SK-N-SH (cell line): ENCODE data around the gene NT5DC3. TPM values are rescaled to one million over a fixed set of nuclear protein-coding genes. Genes with fewer than 3 reads are reported as not detected.
"Not testable (repeated sequence)": the region's sequence is repeated elsewhere in the genome, so short reads cannot be mapped to it uniquely, and the experiment has no call there.

Source experiments
- CTCF ChIA-PET: fragments of 300-600, 350-600 bp; formaldehyde crosslinking; extraction: SDS; loops from one replicate; lab custom pipeline; 2021; lab: Yijun Ruan, JAX
- POLR2A ChIA-PET: fragments of 350-600 bp; sonication (Branson Sonifier 250); formaldehyde crosslinking; extraction: SDS; loops from one replicate; lab custom pipeline; 2020; ENCODE audit warnings: antibody characterized with exemption, inconsistent platforms; lab: Yijun Ruan, JAX
- DNase-seq: peaks from one replicate; pipeline ENCODE4 v3.0.0; 2012
- H2AFZ ChIP-seq: fragments of 200-600 bp; sonication (generic); 2 replicates; pipeline ENCODE4 v1.8.1; 2016; ENCODE audit warnings: antibody characterized with exemption, mild to moderate bottlenecking, low read depth
- H3F3A ChIP-seq: fragments of 200-600 bp; sonication (generic); replicated peaks from 2 replicates; pipeline ENCODE3; 2016; ENCODE audit warnings: antibody characterized with exemption, mild to moderate bottlenecking; ENCODE audit not compliant: insufficient read depth
- H3K27ac ChIP-seq, 2 experiments: fragments of 200-500 bp in 1 of 2; fragments of 200-600 bp in 1 of 2; sonication (Bioruptor generic) in 1 of 2; sonication (generic), shearing (Covaris generic) in 1 of 2; 2 replicates each; pipeline versions ENCODE4 v1.5.1 to v1.6.1; 2014 to 2016; ENCODE audit warnings: low read depth in 2 of 2, inconsistent platforms in 1 of 2, low read length in 1 of 2, mild to moderate bottlenecking in 1 of 2, mixed read lengths in 1 of 2
- H3K27me3 ChIP-seq: fragments of 200-600 bp; sonication (generic), shearing (Covaris generic); 2 replicates; pipeline ENCODE4 v1.6.1; 2016; ENCODE audit warnings: mixed run types; ENCODE audit not compliant: insufficient read depth
- H3K36me3 ChIP-seq, 2 experiments: fragments of 200-500 bp in 1 of 2; fragments of 200-600 bp in 1 of 2; sonication (Bioruptor generic) in 1 of 2; sonication (generic) in 1 of 2; replicated peaks in 1 of 2; 2 replicates each; pipeline versions ENCODE3 to v1.5.1; 2014 to 2016; ENCODE audit warnings: low read length in 1 of 2, mild to moderate bottlenecking in 1 of 2; ENCODE audit not compliant: insufficient read depth in 2 of 2, control insufficient read depth in 1 of 2
- H3K4me1 ChIP-seq, 2 experiments: fragments of 200-500 bp in 1 of 2; fragments of 200-600 bp in 1 of 2; sonication (Bioruptor generic) in 1 of 2; sonication (generic), shearing (Covaris generic) in 1 of 2; 2 replicates each; pipeline versions ENCODE4 v1.5.1 to v1.6.1; 2014 to 2016; ENCODE audit warnings: low read depth in 1 of 2, low read length in 1 of 2, mixed run types in 1 of 2; ENCODE audit not compliant: insufficient read depth in 2 of 2, control insufficient read depth in 1 of 2
- H3K4me2 ChIP-seq: fragments of 200-600 bp; sonication (generic), shearing (Covaris generic); 2 replicates; pipeline ENCODE4 v1.6.1; 2017; ENCODE audit warnings: mixed run types
- H3K4me3 ChIP-seq, 2 experiments: fragments of 200-500 bp in 1 of 2; fragments of 200-600 bp in 1 of 2; sonication (Bioruptor generic) in 1 of 2; sonication (generic), shearing (Covaris generic) in 1 of 2; 2 replicates each; pipeline versions ENCODE4 v1.5.1 to v1.8.1; 2014 to 2016; ENCODE audit warnings: low read depth in 2 of 2, inconsistent platforms in 1 of 2, low read length in 1 of 2, mild to moderate bottlenecking in 1 of 2, mixed read lengths in 1 of 2, moderate library complexity in 1 of 2
- H3K79me2 ChIP-seq: fragments of 200-600 bp; sonication (generic); 2 replicates; pipeline ENCODE4 v1.8.1; 2017; ENCODE audit warnings: mild to moderate bottlenecking; ENCODE audit not compliant: insufficient read depth
- H3K9ac ChIP-seq: fragments of 200-600 bp; sonication (generic); 2 replicates; pipeline ENCODE4 v1.6.1; 2017; ENCODE audit warnings: mixed run types
- H3K9me2 ChIP-seq: fragments of 200-600 bp; sonication (generic); 2 replicates; pipeline ENCODE4 v1.6.1; 2017; ENCODE audit warnings: mixed run types
- H3K9me3 ChIP-seq: fragments of 200-600 bp; sonication (generic); 2 replicates; pipeline ENCODE4 v1.6.1; 2017; ENCODE audit warnings: mixed run types, mild to moderate bottlenecking, moderate library complexity
- H4K20me1 ChIP-seq: fragments of 200-600 bp; sonication (generic); 2 replicates; pipeline ENCODE4 v1.6.1; 2017; ENCODE audit warnings: mild to moderate bottlenecking, mixed run types; ENCODE audit not compliant: insufficient read depth
- CHD2 ChIP-seq: fragments of 150-350 bp; IDR thresholded peaks from 2 replicates; pipeline ENCODE4 v1.6.1; 2018; ENCODE audit warnings: low read length; ENCODE audit not compliant: partially characterized antibody
- CTCF ChIP-seq: fragments of 200-600 bp; sonication (generic); IDR thresholded peaks from 2 replicates; pipeline ENCODE4 v1.6.1; 2017; ENCODE audit warnings: antibody characterized with exemption, mild to moderate bottlenecking, moderate library complexity
- EZH2phosphoT487 ChIP-seq: fragments of 200-600 bp; sonication (generic); IDR thresholded peaks from 2 replicates; pipeline ENCODE4 v1.6.1; 2017; ENCODE audit warnings: low read depth, mixed run types, mild to moderate bottlenecking, antibody characterized with exemption, moderate library complexity, borderline replicate concordance
- FOXJ3 ChIP-seq: sonication (generic); formaldehyde crosslinking; IDR thresholded peaks from 2 replicates; pipeline ENCODE4 v1.5.1; 2020; ENCODE audit warnings: mild to moderate bottlenecking, missing genetic modification reagents
- GABPA ChIP-seq: IDR thresholded peaks from 2 replicates; pipeline ENCODE4 v1.4.0; 2012; ENCODE audit warnings: low read depth, mild to moderate bottlenecking
- GATA2 ChIP-seq: sonication (generic); formaldehyde crosslinking; IDR thresholded peaks from 2 replicates; pipeline ENCODE4 v1.5.0; 2020; ENCODE audit warnings: mild to moderate bottlenecking, missing genetic modification reagents
- IRF3 ChIP-seq: fragments of 150-350 bp; IDR thresholded peaks from 2 replicates; pipeline ENCODE4 v1.6.1; 2016; ENCODE audit warnings: mild to moderate bottlenecking, low read depth, low read length
- JUND ChIP-seq: IDR thresholded peaks from 2 replicates; pipeline ENCODE4 v1.4.0; 2012
- MEF2A ChIP-seq: IDR thresholded peaks from 2 replicates; pipeline ENCODE4 v1.4.0; 2012; ENCODE audit warnings: low read depth, borderline replicate concordance
- NFIC ChIP-seq: IDR thresholded peaks from 2 replicates; pipeline ENCODE4 v1.4.0; 2012; ENCODE audit warnings: borderline replicate concordance
- RCOR1 ChIP-seq: fragments of 150-350 bp; IDR thresholded peaks from 2 replicates; pipeline ENCODE4 v1.6.1; 2017; ENCODE audit warnings: antibody characterized with exemption, low read length
- REST ChIP-seq: IDR thresholded peaks from 2 replicates; pipeline ENCODE4 v1.6.1; 2012; ENCODE audit warnings: mild to moderate bottlenecking, low read depth, low read length, moderate library complexity
- TCF12 ChIP-seq: IDR thresholded peaks from 2 replicates; pipeline ENCODE4 v1.4.0; 2012
- TEAD4 ChIP-seq: IDR thresholded peaks from 2 replicates; pipeline ENCODE4 v1.4.0; 2012; ENCODE audit warnings: mild to moderate bottlenecking, borderline replicate concordance; ENCODE audit not compliant: insufficient read depth
- ZBTB33 ChIP-seq: IDR thresholded peaks from 2 replicates; pipeline ENCODE4 v1.4.0; 2012; ENCODE audit warnings: low read depth, borderline replicate concordance
- WGBS: methylation state at CpG from one replicate; pipeline ENCODE4 v1.1.6; 2017; ENCODE audit warnings: low lambda C conversion rate; 5-methylcytosine and 5-hydroxymethylcytosine counted together
- polyA plus RNA-seq, 3 experiments: library from polyadenylated mRNA; depleted of rRNA; stranded (reverse); fragments of >200 nt; gene quantifications; 2 replicates each; pipeline ENCODE4 v1.2.3, GENCODE V29; 2012

Gene NT5DC3
- polyA plus RNA-seq, 1 of the 3 experiments (the other 2 are of a cell fraction): 11.0 TPM

- TF ChIP-seq CTCF (no peak), EZH2phosphoT487 (no peak), GATA2 (no peak), CHD2 (no peak), JUND (no peak)
These were observed 29.2 kb downstream of the NT5DC3 start (continued) for GRCh38 chr12:103811791-103812190.

- WGBS: 86% methylated on average over 5 of the region's 5 CpGs
- ChIA-PET CTCF (no interaction called here), POLR2A (no interaction called here)
- Histone ChIP-seq H3K4me1 (peaks cover 3 to 36% of the 10 kb centered on the region in 2 experiments), H3K9me2 (no peaks in the 10 kb centered on the region), H2AFZ (no peak overlapping the region), H3K4me2 (no peak overlapping the region), H3K4me3 (no peak overlapping the region), H3K36me3 (peaks cover 7 to 28% of the 10 kb centered on the region in 2 experiments), H3K79me2 (peaks cover 33% of the 10 kb centered on the region; the same call in 1 of the 2 replicates), H3K27me3 (no peaks in the 10 kb centered on the region), H3K27ac (no peak overlapping the region), H3K9me3 (no peaks in the 10 kb centered on the region), H4K20me1 (no peaks in the 10 kb centered on the region), H3F3A (peaks cover 23% of the 10 kb centered on the region), H3K9ac (no peak overlapping the region)
- no peak for DNase-seq
- no peak for TF ChIP-seq CHD2
- TF ChIP-seq RCOR1: no peak
- TF ChIP-seq GATA2: no peak
- no peak for TF ChIP-seq FOXJ3 (CRISPR knock-in tag)
- TF ChIP-seq IRF3: no peak
- no peak for TF ChIP-seq ZBTB33
- TF ChIP-seq TEAD4: no peak
- TF ChIP-seq GABPA: no peak
- no peak for TF ChIP-seq MEF2A
- no peak for TF ChIP-seq TCF12
- TF ChIP-seq JUND: no peak
- no peak for TF ChIP-seq REST
- no peak for TF ChIP-seq NFIC
These were observed 30.9 kb downstream of the NT5DC3 start for GRCh38 chr12:103810111-103810510.

- H3K4me1 ChIP-seq: peaks cover 3 to 31% of the 10 kb centered on the region in 2 experiments
- H3K9me2 ChIP-seq, H4K20me1 ChIP-seq, H3K4me3 ChIP-seq, POLR2A ChIA-PET, H3K9me3 ChIP-seq, H2AFZ ChIP-seq, H3K27me3 ChIP-seq, DNase-seq, H3K9ac ChIP-seq, CTCF ChIA-PET, H3K27ac ChIP-seq, H3K4me2 ChIP-seq: not testable (repeated sequence)
- H3K36me3 ChIP-seq: peaks cover 7 to 28% of the 10 kb centered on the region in 2 experiments
- 81% methylated on average over 6 of the region's 7 CpGs for WGBS
- H3F3A ChIP-seq: peaks cover 23% of the 10 kb centered on the region
- H3K79me2 ChIP-seq: peaks cover 33% of the 10 kb centered on the region; the same call in 1 of the 2 replicates
These were observed 31.4 kb downstream of the NT5DC3 start for GRCh38 chr12:103809639-103810038.
